Measurements from ENCODE around the gene FBXO17. TPM values are rescaled to one million over a fixed set of nuclear protein-coding genes. Genes with fewer than 3 reads are reported as not detected.

Gene FBXO17
- total RNA-seq, 1 experiment from 2014 or later, result 24.2 TPM

- Mint-ChIP-seq H3K4me3 (ENCODE audit: low read depth, unreplicated experiment) (no peak overlapping the region), H3K36me3 (ENCODE audit: insufficient read depth, unreplicated experiment) (peaks cover 6% of the 10 kb centered on the region), H3K9me3 (ENCODE audit: low read depth, unreplicated experiment) (no peaks in the 10 kb centered on the region), H3K27ac (ENCODE audit: unreplicated experiment) (peak overlapping the region; percentile 3), H3K4me1 (ENCODE audit: low read depth, unreplicated experiment) (no peaks in the 10 kb centered on the region), H3K27me3 (ENCODE audit: unreplicated experiment) (no peaks in the 10 kb centered on the region)
- intact Hi-C loops (cut with micrococcal nuclease; ENCODE audit: unreplicated experiment), result no loop called here
- DNase-seq, result no peak
- CTCF ChIA-PET, result no interaction called here
- no TSS peak for BruUV-seq (replicated peaks)
- TF ChIP-seq, protein P1, sequence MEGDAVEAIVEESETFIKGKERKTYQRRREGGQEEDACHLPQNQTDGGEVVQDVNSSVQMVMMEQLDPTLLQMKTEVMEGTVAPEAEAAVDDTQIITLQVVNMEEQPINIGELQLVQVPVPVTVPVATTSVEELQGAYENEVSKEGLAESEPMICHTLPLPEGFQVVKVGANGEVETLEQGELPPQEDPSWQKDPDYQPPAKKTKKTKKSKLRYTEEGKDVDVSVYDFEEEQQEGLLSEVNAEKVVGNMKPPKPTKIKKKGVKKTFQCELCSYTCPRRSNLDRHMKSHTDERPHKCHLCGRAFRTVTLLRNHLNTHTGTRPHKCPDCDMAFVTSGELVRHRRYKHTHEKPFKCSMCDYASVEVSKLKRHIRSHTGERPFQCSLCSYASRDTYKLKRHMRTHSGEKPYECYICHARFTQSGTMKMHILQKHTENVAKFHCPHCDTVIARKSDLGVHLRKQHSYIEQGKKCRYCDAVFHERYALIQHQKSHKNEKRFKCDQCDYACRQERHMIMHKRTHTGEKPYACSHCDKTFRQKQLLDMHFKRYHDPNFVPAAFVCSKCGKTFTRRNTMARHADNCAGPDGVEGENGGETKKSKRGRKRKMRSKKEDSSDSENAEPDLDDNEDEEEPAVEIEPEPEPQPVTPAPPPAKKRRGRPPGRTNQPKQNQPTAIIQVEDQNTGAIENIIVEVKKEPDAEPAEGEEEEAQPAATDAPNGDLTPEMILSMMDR (IDR thresholded peaks at IDR 0.05; ENCODE audit: unreplicated experiment), result no peak
Observed at GRCh38 chr19:38915329-38916321, 59.9 kb downstream of the FBXO17 start.

- no peak for DNase-seq
- intact Hi-C loops (cut with micrococcal nuclease; ENCODE audit: unreplicated experiment), result no loop called here
- H3K36me3 Mint-ChIP-seq (ENCODE audit: insufficient read depth, unreplicated experiment), result peaks cover 13% of the 10 kb centered on the region
- H3K27me3 Mint-ChIP-seq (ENCODE audit: unreplicated experiment), result no peaks in the 10 kb centered on the region
- H3K4me1 Mint-ChIP-seq (ENCODE audit: low read depth, unreplicated experiment), result no peaks in the 10 kb centered on the region
- CTCF ChIA-PET, result no interaction called here
- H3K4me3 Mint-ChIP-seq (ENCODE audit: low read depth, unreplicated experiment), result no peak overlapping the region
- H3K9me3 Mint-ChIP-seq (ENCODE audit: low read depth, unreplicated experiment), result no peaks in the 10 kb centered on the region
- H3K27ac Mint-ChIP-seq (ENCODE audit: unreplicated experiment), result no peak overlapping the region
- TF ChIP-seq, protein P1 (IDR thresholded peaks at IDR 0.05; ENCODE audit: unreplicated experiment), result no peak
- BruUV-seq (replicated peaks), result no TSS peak
Observed at GRCh38 chr19:38913958-38914357, 61.6 kb downstream of the FBXO17 start.

DNA sequence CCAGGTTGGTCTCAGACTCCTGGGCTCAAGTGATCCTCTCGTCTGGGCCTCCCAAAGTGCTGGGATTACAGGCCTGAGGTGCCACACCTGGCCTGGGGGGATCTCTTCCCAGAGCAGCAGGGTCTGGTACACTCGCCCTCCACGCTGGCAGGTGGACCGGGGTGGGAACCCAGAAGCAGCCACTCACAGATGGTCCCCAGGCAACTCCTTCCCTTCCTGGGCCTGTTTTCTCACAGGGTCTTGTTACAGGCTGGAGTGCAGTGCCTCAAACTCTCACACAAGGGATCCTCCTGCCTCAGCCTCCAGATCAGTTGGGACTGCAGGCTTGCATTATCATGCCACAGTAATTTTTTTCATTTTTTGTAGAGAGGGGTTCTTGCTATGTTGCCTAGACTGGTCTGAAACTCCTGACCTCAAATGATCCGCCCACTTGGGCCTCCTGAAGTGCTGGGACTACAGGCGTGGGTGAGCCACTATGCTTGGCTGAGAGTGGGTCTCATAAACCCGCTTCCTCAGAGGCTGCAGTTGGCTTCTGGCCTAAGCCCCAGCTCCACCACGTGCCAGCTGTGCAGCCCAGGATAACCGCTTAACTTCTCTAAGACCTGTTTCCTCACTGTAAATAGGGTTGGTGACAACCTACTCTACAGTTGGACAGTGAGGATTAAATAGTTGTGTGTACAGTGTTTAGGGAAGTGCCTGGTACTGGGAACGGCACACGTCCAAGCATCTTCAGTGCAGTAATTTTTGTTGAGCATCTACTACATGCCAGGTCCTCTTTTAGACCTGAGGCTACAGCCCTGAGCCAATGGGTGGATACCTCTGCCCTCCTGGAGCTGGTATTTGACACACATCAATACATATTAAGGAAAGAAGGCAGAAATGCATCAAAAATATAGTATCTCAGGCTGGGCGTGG, 62.7 kb downstream of the FBXO17 start:
- CTCF ChIA-PET, result interaction anchor here (0.6 to 0.8 kb wide), 2 partner anchors 11 to 41 kb away, joined by 4 to 6 read pairs; no protein-coding TSS in a partner anchor

More for the DNA sequence above, 62.7 kb downstream of the FBXO17 start:
- Mint-ChIP-seq H3K9me3 (ENCODE audit: low read depth, unreplicated experiment) (peaks cover under 1% of the 10 kb centered on the region), H3K4me1 (ENCODE audit: low read depth, unreplicated experiment) (no peaks in the 10 kb centered on the region), H3K36me3 (ENCODE audit: insufficient read depth, unreplicated experiment) (peaks cover 23% of the 10 kb centered on the region), H3K4me3 (ENCODE audit: low read depth, unreplicated experiment) (no peak overlapping the region), H3K27me3 (ENCODE audit: unreplicated experiment) (no peaks in the 10 kb centered on the region), H3K27ac (ENCODE audit: unreplicated experiment) (no peak overlapping the region)
- no TSS peak for BruUV-seq (replicated peaks)
- intact Hi-C loops (cut with micrococcal nuclease; ENCODE audit: unreplicated experiment), result no loop called here
- no peak for DNase-seq
- TF ChIP-seq, protein P1 (IDR thresholded peaks at IDR 0.05; ENCODE audit: unreplicated experiment), result no peak
